Astrocyte (in vitro differentiated cells and primary cell): ENCODE results near the gene PELI2. TPM values are rescaled to one million over a fixed set of nuclear protein-coding genes. Genes with fewer than 3 reads are reported as not detected.

Experiments used
- DNase-seq: peaks from one replicate; pipeline ENCODE4 v3.0.0-alpha.2; 2010; ENCODE audit warnings: low read depth
- FAIRE-seq: peaks from 2 replicates; lab custom pipeline; 2011; peaks lifted over from hg19 to GRCh38; lab: Jason Lieb, UNC
- H2AFZ ChIP-seq: 2 replicates; pipeline ENCODE4 v1.6.0; 2012; ENCODE audit warnings: low read depth, low read length, inconsistent platforms
- H3K27ac ChIP-seq: 2 replicates; pipeline ENCODE4 v1.5.1; 2011; ENCODE audit warnings: low read depth, low read length, inconsistent platforms
- H3K27me3 ChIP-seq: 2 replicates; pipeline ENCODE4 v1.6.0; 2011; ENCODE audit warnings: low read length, inconsistent platforms; ENCODE audit not compliant: insufficient read depth
- H3K36me3 ChIP-seq: 2 replicates; pipeline ENCODE4 v1.5.1; 2011; ENCODE audit warnings: low read length, inconsistent platforms; ENCODE audit not compliant: insufficient read depth
- H3K4me1 ChIP-seq: 2 replicates; pipeline ENCODE4 v1.5.1; 2011; ENCODE audit warnings: low read length, inconsistent platforms; ENCODE audit not compliant: insufficient read depth
- H3K4me2 ChIP-seq: 2 replicates; pipeline ENCODE4 v1.6.0; 2012; ENCODE audit warnings: low read length, inconsistent platforms
- H3K4me3 ChIP-seq: 2 replicates; pipeline ENCODE4 v1.5.1; 2011; ENCODE audit warnings: low read depth, mild to moderate bottlenecking, low read length, inconsistent platforms; ENCODE audit not compliant: insufficient read depth
- H3K79me2 ChIP-seq: 2 replicates; pipeline ENCODE4 v1.6.0; 2012; ENCODE audit warnings: mild to moderate bottlenecking, low read length, inconsistent platforms; ENCODE audit not compliant: insufficient read depth
- H3K9ac ChIP-seq: 2 replicates; pipeline ENCODE4 v1.6.0; 2012; ENCODE audit warnings: mild to moderate bottlenecking, low read length, inconsistent platforms
- H3K9me3 ChIP-seq: 2 replicates; pipeline ENCODE4 v1.5.1; 2012; ENCODE audit warnings: low read depth, mild to moderate bottlenecking, low read length, inconsistent platforms; ENCODE audit not compliant: insufficient read depth
- H4K20me1 ChIP-seq: 2 replicates; pipeline ENCODE4 v1.6.0; 2012; ENCODE audit warnings: low read length, inconsistent platforms; ENCODE audit not compliant: insufficient read depth
- H3K27ac Mint-ChIP-seq: one replicate; pipeline ENCODE4 v1.8.0; 2021; ENCODE audit warnings: mild to moderate bottlenecking, mixed read lengths; ENCODE audit not compliant: unreplicated experiment
- H3K27me3 Mint-ChIP-seq: one replicate; pipeline ENCODE4 v1.8.0; 2021; ENCODE audit warnings: low read depth, mixed read lengths; ENCODE audit not compliant: unreplicated experiment
- H3K36me3 Mint-ChIP-seq: one replicate; pipeline ENCODE4 v1.8.0; 2021; ENCODE audit warnings: low read depth, mixed read lengths; ENCODE audit not compliant: unreplicated experiment
- H3K4me1 Mint-ChIP-seq: one replicate; pipeline ENCODE4 v1.8.0; 2021; ENCODE audit warnings: low read depth, mixed read lengths; ENCODE audit not compliant: unreplicated experiment
- H3K4me3 Mint-ChIP-seq: one replicate; pipeline ENCODE4 v1.8.0; 2021; ENCODE audit warnings: mild to moderate bottlenecking, moderate library complexity, mixed read lengths; ENCODE audit not compliant: unreplicated experiment
- H3K9me3 Mint-ChIP-seq: one replicate; pipeline ENCODE4 v1.8.0; 2021; ENCODE audit warnings: mild to moderate bottlenecking, mixed read lengths; ENCODE audit not compliant: unreplicated experiment
- EZH2 ChIP-seq: IDR thresholded peaks from 2 replicates; pipeline ENCODE4 v1.6.1; 2012; ENCODE audit warnings: mild to moderate bottlenecking, low read length, inconsistent platforms; ENCODE audit not compliant: insufficient read depth
- total RNA-seq: library from RNA; stranded (reverse); gene quantifications from 2 replicates; pipeline ENCODE4 v1.2.1, GENCODE V29; 2021
- TF ChIP-seq, protein P1 (sequence below): IDR thresholded peaks from 2 replicates; pipeline ENCODE4 v1.5.1; 2011; ENCODE audit warnings: low read depth, mild to moderate bottlenecking, inconsistent platforms, low read length, moderate library complexity; ENCODE audit not compliant: insufficient read depth

The PELI2 gene
- total RNA-seq, 1 donor from 2014 or later: 5.3 TPM

GRCh38 chr14:56299306-56299984 lies 181.2 kb downstream of the PELI2 start:
- FAIRE-seq: no peak
- Histone ChIP-seq H3K27ac (no peak overlapping the region), H3K4me1 (peaks cover 6% of the 10 kb centered on the region), H3K4me3 (no peak overlapping the region), H3K79me2 (no peaks in the 10 kb centered on the region), H3K27me3 (no peaks in the 10 kb centered on the region), H4K20me1 (no peaks in the 10 kb centered on the region), H3K9ac (no peak overlapping the region), H3K9me3 (no peaks in the 10 kb centered on the region), H3K4me2 (no peak overlapping the region), H3K36me3 (no peaks in the 10 kb centered on the region), H2AFZ (no peak overlapping the region)
- DNase-seq: peak; percentile 5
- peaks cover 18% of the 10 kb centered on the region for H3K4me1 Mint-ChIP-seq
- no peak overlapping the region for H3K27ac Mint-ChIP-seq
- peaks cover 1% of the 10 kb centered on the region for H3K9me3 Mint-ChIP-seq
- no peak overlapping the region for H3K4me3 Mint-ChIP-seq
- TF ChIP-seq EZH2: no peak
- H3K36me3 Mint-ChIP-seq: peaks cover 8% of the 10 kb centered on the region
- peaks cover 5% of the 10 kb centered on the region for H3K27me3 Mint-ChIP-seq

- peaks cover 20% of the 10 kb centered on the region for H3K4me1 Mint-ChIP-seq
Observed at GRCh38 chr14:56300495-56300894, 182.3 kb downstream of the PELI2 start.

GRCh38 chr14:56304456-56304855 lies 186.2 kb downstream of the PELI2 start:
- H3K9me3 ChIP-seq: no peaks in the 10 kb centered on the region
- no peak overlapping the region for H3K4me3 ChIP-seq
- Mint-ChIP-seq H3K36me3 (no peaks in the 10 kb centered on the region), H3K27ac (no peak overlapping the region), H3K9me3 (no peaks in the 10 kb centered on the region), H3K4me1 (peaks cover 18% of the 10 kb centered on the region), H3K4me3 (no peak overlapping the region), H3K27me3 (no peaks in the 10 kb centered on the region)
- DNase-seq: peak; percentile 72
- no peaks in the 10 kb centered on the region for H4K20me1 ChIP-seq
- no peak for FAIRE-seq
- peaks cover 6% of the 10 kb centered on the region for H3K4me1 ChIP-seq
- no peaks in the 10 kb centered on the region for H3K36me3 ChIP-seq
- no peak overlapping the region for H2AFZ ChIP-seq
- no peak overlapping the region for H3K9ac ChIP-seq
- H3K4me2 ChIP-seq: no peak overlapping the region
- no peaks in the 10 kb centered on the region for H3K79me2 ChIP-seq
- TF ChIP-seq, protein P1, sequence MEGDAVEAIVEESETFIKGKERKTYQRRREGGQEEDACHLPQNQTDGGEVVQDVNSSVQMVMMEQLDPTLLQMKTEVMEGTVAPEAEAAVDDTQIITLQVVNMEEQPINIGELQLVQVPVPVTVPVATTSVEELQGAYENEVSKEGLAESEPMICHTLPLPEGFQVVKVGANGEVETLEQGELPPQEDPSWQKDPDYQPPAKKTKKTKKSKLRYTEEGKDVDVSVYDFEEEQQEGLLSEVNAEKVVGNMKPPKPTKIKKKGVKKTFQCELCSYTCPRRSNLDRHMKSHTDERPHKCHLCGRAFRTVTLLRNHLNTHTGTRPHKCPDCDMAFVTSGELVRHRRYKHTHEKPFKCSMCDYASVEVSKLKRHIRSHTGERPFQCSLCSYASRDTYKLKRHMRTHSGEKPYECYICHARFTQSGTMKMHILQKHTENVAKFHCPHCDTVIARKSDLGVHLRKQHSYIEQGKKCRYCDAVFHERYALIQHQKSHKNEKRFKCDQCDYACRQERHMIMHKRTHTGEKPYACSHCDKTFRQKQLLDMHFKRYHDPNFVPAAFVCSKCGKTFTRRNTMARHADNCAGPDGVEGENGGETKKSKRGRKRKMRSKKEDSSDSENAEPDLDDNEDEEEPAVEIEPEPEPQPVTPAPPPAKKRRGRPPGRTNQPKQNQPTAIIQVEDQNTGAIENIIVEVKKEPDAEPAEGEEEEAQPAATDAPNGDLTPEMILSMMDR: no peak
- no peak for TF ChIP-seq EZH2
- H3K27ac ChIP-seq: no peak overlapping the region
- H3K27me3 ChIP-seq: no peaks in the 10 kb centered on the region

More at GRCh38 chr14:56300495-56300894, 182.3 kb downstream of the PELI2 start:
- Mint-ChIP-seq H3K27ac (no peak overlapping the region), H3K9me3 (no peaks in the 10 kb centered on the region), H3K27me3 (no peaks in the 10 kb centered on the region), H3K36me3 (peaks cover 4% of the 10 kb centered on the region), H3K4me3 (no peak overlapping the region)
- TF ChIP-seq EZH2: no peak
- TF ChIP-seq, protein P1: no peak
- peak; percentile 78 for DNase-seq
- H3K4me1 ChIP-seq: peaks cover 6% of the 10 kb centered on the region
- H3K9me3 ChIP-seq: no peaks in the 10 kb centered on the region
- no peaks in the 10 kb centered on the region for H3K79me2 ChIP-seq
- no peak for FAIRE-seq
- H3K27me3 ChIP-seq: no peaks in the 10 kb centered on the region
- no peaks in the 10 kb centered on the region for H3K36me3 ChIP-seq
- H4K20me1 ChIP-seq: no peaks in the 10 kb centered on the region
- peak overlapping the region; percentile 1 for H3K27ac ChIP-seq
- no peak overlapping the region for H2AFZ ChIP-seq
- no peak overlapping the region for H3K4me2 ChIP-seq
- no peak overlapping the region for H3K4me3 ChIP-seq
- H3K9ac ChIP-seq: no peak overlapping the region
